A549 (cell line): ENCODE data around the gene ARMH1.

Experiments used
- CBX2 ChIP-seq: fragments of 200-600 bp; sonication (generic); IDR thresholded peaks from 2 replicates; pipeline ENCODE4 v1.6.1; 2016; ENCODE audit warnings: low read depth, mild to moderate bottlenecking, borderline replicate concordance
- CBX8 ChIP-seq: fragments of 200-600 bp; sonication (generic); IDR thresholded peaks from 2 replicates; pipeline ENCODE4 v1.6.1; 2016
- CHD4 ChIP-seq: fragments of 200-600 bp; sonication (generic); IDR thresholded peaks from 2 replicates; pipeline ENCODE4 v1.6.1; 2016; ENCODE audit warnings: antibody characterized with exemption, mild to moderate bottlenecking, borderline replicate concordance
- EHMT2 ChIP-seq: fragments of 200-600 bp; sonication (generic); IDR thresholded peaks from 2 replicates; pipeline ENCODE4 v1.6.1; 2016; ENCODE audit warnings: antibody characterized with exemption, low read depth, mild to moderate bottlenecking, moderate library complexity
- EP300 ChIP-seq, 2 experiments: fragments of >200 bp; sonication (Bioruptor Twin); formaldehyde crosslinking; IDR thresholded peaks; 2 replicates in 1 of 2; 3 replicates in 1 of 2; pipeline ENCODE4 v1.6.1; 2016 to 2017
- SMC3 ChIP-seq: fragments of >200 bp; sonication (Bioruptor Twin); formaldehyde crosslinking; IDR thresholded peaks from 3 replicates; pipeline ENCODE4 v1.6.1; 2018; ENCODE audit warnings: inconsistent platforms
- TF ChIP-seq, protein P1 (sequence below): fragments of >200 bp; sonication (Bioruptor Twin); formaldehyde crosslinking; IDR thresholded peaks from 3 replicates; pipeline ENCODE4 v1.5.1; 2016
- TF ChIP-seq, protein P2 (sequence below): fragments of 200-600 bp; sonication (generic); IDR thresholded peaks from 2 replicates; pipeline ENCODE4 v1.6.1; 2016; ENCODE audit warnings: antibody characterized with exemption, mild to moderate bottlenecking, moderate library complexity

DNA sequence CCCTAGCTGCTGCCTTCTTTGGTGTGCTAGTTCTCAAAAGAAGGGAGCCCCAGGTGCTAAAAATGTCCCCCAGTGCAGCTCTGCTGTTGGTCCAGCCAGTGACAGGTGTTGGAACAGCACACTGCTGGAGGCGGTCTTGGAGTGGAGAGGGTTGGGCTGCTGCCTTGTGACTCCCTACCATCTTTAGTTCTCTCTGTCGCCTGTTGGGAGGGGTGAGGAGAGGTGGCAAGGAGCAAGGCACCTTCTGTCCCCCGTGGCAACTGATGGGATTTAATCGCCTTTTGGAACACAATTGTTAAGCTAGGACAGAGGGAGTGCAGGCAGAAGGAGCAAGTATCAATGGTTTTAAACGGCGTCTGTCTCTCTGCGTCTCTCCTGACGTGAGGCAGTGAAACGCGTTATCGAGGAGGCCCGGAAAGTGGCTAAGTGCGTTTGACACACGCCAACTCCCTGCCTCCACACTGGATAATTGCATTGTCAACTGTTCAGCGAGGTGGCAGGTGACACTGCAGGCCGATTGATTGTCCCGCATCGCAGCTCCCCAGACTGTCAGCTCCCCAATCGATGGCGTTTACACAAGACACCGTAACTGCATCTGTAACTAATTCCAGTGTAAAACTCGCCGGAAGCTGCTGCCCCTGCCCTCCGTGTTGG lies 34.2 kb upstream of the ARMH1 start:
- TF ChIP-seq, protein P1, sequence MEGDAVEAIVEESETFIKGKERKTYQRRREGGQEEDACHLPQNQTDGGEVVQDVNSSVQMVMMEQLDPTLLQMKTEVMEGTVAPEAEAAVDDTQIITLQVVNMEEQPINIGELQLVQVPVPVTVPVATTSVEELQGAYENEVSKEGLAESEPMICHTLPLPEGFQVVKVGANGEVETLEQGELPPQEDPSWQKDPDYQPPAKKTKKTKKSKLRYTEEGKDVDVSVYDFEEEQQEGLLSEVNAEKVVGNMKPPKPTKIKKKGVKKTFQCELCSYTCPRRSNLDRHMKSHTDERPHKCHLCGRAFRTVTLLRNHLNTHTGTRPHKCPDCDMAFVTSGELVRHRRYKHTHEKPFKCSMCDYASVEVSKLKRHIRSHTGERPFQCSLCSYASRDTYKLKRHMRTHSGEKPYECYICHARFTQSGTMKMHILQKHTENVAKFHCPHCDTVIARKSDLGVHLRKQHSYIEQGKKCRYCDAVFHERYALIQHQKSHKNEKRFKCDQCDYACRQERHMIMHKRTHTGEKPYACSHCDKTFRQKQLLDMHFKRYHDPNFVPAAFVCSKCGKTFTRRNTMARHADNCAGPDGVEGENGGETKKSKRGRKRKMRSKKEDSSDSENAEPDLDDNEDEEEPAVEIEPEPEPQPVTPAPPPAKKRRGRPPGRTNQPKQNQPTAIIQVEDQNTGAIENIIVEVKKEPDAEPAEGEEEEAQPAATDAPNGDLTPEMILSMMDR = no peak
- no peak for TF ChIP-seq CBX8
- TF ChIP-seq, protein P2, sequence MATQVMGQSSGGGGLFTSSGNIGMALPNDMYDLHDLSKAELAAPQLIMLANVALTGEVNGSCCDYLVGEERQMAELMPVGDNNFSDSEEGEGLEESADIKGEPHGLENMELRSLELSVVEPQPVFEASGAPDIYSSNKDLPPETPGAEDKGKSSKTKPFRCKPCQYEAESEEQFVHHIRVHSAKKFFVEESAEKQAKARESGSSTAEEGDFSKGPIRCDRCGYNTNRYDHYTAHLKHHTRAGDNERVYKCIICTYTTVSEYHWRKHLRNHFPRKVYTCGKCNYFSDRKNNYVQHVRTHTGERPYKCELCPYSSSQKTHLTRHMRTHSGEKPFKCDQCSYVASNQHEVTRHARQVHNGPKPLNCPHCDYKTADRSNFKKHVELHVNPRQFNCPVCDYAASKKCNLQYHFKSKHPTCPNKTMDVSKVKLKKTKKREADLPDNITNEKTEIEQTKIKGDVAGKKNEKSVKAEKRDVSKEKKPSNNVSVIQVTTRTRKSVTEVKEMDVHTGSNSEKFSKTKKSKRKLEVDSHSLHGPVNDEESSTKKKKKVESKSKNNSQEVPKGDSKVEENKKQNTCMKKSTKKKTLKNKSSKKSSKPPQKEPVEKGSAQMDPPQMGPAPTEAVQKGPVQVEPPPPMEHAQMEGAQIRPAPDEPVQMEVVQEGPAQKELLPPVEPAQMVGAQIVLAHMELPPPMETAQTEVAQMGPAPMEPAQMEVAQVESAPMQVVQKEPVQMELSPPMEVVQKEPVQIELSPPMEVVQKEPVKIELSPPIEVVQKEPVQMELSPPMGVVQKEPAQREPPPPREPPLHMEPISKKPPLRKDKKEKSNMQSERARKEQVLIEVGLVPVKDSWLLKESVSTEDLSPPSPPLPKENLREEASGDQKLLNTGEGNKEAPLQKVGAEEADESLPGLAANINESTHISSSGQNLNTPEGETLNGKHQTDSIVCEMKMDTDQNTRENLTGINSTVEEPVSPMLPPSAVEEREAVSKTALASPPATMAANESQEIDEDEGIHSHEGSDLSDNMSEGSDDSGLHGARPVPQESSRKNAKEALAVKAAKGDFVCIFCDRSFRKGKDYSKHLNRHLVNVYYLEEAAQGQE = no peak
- TF ChIP-seq EHMT2 = no peak
- no peak for TF ChIP-seq CBX2
- TF ChIP-seq EP300 (IDR thresholded peaks at IDR 0.05) = no peak
- no peak for TF ChIP-seq CHD4
- no peak for TF ChIP-seq SMC3
